ENCODE measurements around the gene ATOH8. TPM values are rescaled to one million over a fixed set of nuclear protein-coding genes. Genes with fewer than 3 reads are reported as not detected.

Gene ATOH8
- total and polyA plus RNA-seq, 10 of the 15 experiments (the other 5 are each of a cell fraction or from before 2014, with no cell fraction given) = 0.03 to 0.60 TPM; not detected in 8

DNA sequence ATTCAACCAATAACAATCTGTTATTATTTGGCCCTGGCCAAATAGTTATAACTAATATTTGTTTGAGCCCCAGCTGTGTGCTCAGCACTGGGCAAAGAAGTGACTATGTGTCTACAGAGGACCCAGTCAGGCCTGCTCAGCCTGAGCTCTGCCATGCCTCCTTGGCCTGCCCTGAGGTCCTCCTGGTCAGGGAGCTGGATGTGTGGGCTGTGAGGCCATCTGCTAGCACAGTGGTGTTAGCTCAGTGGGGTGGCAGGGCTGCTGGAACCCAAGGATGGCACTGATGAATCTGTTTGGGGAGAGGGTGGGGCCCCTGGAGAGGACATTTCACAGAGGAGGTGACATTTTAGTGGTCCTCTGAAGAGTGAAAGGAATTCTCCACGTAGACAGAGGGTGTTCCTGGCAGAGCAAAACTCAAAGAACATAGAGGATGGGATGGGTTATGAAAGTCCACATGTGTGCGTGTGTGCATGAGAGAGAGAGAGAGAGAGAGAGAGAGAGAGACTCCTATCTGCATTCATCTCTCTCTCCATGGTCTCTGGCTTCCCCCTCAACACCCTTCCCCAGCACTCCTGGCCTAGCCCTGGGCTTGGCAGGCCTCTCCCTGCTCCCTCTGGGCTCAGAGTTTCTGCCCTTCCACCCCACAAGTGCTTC, 21.2 kb upstream of the ATOH8 start:
- POLR2A ChIA-PET = interaction anchor here (0.6 kb wide), 1 partner anchor 77 kb away, joined by 4 read pairs; no protein-coding TSS in a partner anchor
- no peak overlapping the region for H3K27ac ChIP-seq (ENCODE audit: control insufficient read depth, insufficient read depth)
- intact Hi-C loops (cut with micrococcal nuclease; ENCODE audit: unreplicated experiment) = no loop called here
- H3K79me2 ChIP-seq (ENCODE audit: control insufficient read depth, insufficient read depth, low read length) = no peaks in the 10 kb centered on the region
- WGBS (ENCODE audit: insufficient coverage, insufficient replicate concordance, low lambda C conversion rate, missing lambda C conversion rate) = 0% methylated on average over 1 of the region's 2 CpGs
- SMC1A ChIA-PET (ENCODE audit: uncharacterized antibody, unreplicated experiment) = interaction anchor here (1.1 to 1.6 kb wide), 5 partner anchors 10 to 348 kb away, joined by 3 to 7 read pairs (median 5); no protein-coding TSS in a partner anchor
- no peak overlapping the region for H3K4me2 ChIP-seq (ENCODE audit: control insufficient read depth, insufficient read depth)
- H3K4me3 ChIP-seq = no peak overlapping the region
- H3K4me1 ChIP-seq (ENCODE audit: control insufficient read depth, insufficient read depth, low read length) = no peaks in the 10 kb centered on the region; the same call in 1 of the 2 replicates
- RAD21 ChIA-PET (ENCODE audit: unreplicated experiment) = interaction anchor here (0.7 to 1.9 kb wide), 7 partner anchors 9 to 88 kb away, joined by 3 to 7 read pairs (median 6); no protein-coding TSS in a partner anchor
- H3K9ac ChIP-seq (ENCODE audit: control insufficient read depth, insufficient read depth, low read length) = no peak overlapping the region
- CTCF ChIA-PET = interaction anchor here (1.1 to 6.8 kb wide), 6 partner anchors 13 to 488 kb away, joined by 3 to 45 read pairs (median 10); no protein-coding TSS in a partner anchor
- H2AFZ ChIP-seq (ENCODE audit: control insufficient read depth, low read depth, low read length) = no peak overlapping the region
- no TSS peak for BruUV-seq (replicated peaks)
- no peaks in the 10 kb centered on the region for H3K36me3 ChIP-seq (ENCODE audit: control insufficient read depth in 2 of 2, insufficient read depth in 2 of 2, low read length in 1 of 2)
- ATAC-seq = no peak
- FAIRE-seq = no peak
- in situ Hi-C loops (cut with MboI) = loop anchor here (10.0 kb wide), 1 partner anchor 342 kb away; no protein-coding TSS in a partner anchor
- H3K9me3 ChIP-seq (replicated peaks; ENCODE audit: control insufficient read depth, insufficient read depth, low read length) = no peaks in the 10 kb centered on the region; the same call in 2 of the 3 replicates
- TF ChIP-seq ZSCAN29 (IDR thresholded peaks at IDR 0.05) (no peak), ZZZ3 (IDR thresholded peaks at IDR 0.05; ENCODE audit: control insufficient read depth, insufficient read length, low read depth) (peak; percentile 60)
- no peaks in the 10 kb centered on the region; a peak in 1 of 4 replicates for H3K27me3 ChIP-seq (replicated peaks in 1 of 2; ENCODE audit: control insufficient read depth in 2 of 2, insufficient read depth in 2 of 2, low read length in 1 of 2)
- DNase-seq (ENCODE audit: low read depth, low spot score) = no peak
- H4K20me1 ChIP-seq (ENCODE audit: control insufficient read depth, insufficient read depth) = no peaks in the 10 kb centered on the region

DNA sequence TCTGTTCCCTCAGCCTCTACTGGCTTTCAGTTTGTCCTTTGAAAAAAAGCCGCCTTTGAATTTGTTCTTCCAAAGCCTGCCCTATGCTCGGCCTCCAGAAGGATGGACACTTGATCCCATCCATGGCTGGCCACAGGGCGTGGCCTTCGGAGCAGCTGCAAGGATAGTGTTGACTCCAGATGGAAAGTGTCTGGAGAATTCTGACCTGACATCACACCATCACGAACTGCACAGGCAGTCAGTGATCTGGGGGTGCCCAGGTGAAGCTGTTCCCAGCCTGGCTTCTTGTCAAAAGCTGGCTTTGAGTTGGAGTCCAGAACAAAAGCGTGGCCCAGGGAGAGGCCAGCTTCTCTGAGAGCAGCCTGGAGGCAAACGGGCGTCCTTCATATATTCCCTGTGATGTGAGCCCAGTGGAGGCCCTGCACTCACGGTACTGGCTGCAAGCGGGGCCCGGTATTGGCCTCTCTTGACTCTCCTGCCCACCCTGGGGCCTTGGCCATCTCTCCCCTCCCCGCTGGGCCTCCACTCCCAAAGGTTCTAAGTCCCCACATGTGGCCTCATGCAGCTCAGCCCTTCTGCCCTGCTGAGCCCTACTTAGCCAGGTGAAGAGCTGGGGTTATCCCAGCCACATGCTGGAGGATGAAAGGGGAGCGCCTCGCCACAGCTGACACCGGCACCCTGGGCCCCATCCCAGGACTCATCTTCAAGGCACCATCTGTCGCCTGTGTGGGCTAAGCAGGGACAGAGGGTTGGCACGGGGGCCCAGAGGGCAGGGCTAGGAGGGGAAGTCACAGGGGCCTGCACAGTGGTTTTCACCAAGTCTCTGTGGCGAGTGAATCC, 20.4 kb upstream of the ATOH8 start:
- in situ Hi-C loops (cut with MboI) = loop anchor here (10.0 kb wide), 1 partner anchor 341 kb away; no protein-coding TSS in a partner anchor
- TF ChIP-seq CBX3 (IDR thresholded peaks at IDR 0.05; ENCODE audit: borderline replicate concordance, low read depth) (no peak), NR2F1 (conservative IDR thresholded peaks at IDR 0.05) (no peak), SREBF2 (IDR thresholded peaks at IDR 0.05; ENCODE audit: low read length) (no peak), CHD2 (IDR thresholded peaks at IDR 0.05; ENCODE audit: borderline replicate concordance, low read depth, low read length) (no peak), STAT1 (conservative IDR thresholded peaks at IDR 0.05) (no peak)
- TF ChIP-seq, protein P1, sequence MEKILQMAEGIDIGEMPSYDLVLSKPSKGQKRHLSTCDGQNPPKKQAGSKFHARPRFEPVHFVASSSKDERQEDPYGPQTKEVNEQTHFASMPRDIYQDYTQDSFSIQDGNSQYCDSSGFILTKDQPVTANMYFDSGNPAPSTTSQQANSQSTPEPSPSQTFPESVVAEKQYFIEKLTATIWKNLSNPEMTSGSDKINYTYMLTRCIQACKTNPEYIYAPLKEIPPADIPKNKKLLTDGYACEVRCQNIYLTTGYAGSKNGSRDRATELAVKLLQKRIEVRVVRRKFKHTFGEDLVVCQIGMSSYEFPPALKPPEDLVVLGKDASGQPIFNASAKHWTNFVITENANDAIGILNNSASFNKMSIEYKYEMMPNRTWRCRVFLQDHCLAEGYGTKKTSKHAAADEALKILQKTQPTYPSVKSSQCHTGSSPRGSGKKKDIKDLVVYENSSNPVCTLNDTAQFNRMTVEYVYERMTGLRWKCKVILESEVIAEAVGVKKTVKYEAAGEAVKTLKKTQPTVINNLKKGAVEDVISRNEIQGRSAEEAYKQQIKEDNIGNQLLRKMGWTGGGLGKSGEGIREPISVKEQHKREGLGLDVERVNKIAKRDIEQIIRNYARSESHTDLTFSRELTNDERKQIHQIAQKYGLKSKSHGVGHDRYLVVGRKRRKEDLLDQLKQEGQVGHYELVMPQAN (conservative IDR thresholded peaks at IDR 0.05) = no peak
- TF ChIP-seq, protein P2, sequence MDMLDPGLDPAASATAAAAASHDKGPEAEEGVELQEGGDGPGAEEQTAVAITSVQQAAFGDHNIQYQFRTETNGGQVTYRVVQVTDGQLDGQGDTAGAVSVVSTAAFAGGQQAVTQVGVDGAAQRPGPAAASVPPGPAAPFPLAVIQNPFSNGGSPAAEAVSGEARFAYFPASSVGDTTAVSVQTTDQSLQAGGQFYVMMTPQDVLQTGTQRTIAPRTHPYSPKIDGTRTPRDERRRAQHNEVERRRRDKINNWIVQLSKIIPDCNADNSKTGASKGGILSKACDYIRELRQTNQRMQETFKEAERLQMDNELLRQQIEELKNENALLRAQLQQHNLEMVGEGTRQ (IDR thresholded peaks at IDR 0.05; ENCODE audit: borderline replicate concordance, low read depth, low read length) = no peak

More for the DNA sequence above, 20.4 kb upstream of the ATOH8 start:
- Histone ChIP-seq H3K36me3 (ENCODE audit: control insufficient read depth in 2 of 2, insufficient read depth in 2 of 2, low read length in 1 of 2) (no peaks in the 10 kb centered on the region), H4K20me1 (ENCODE audit: control insufficient read depth, insufficient read depth) (no peaks in the 10 kb centered on the region), H3K27me3 (replicated peaks in 1 of 2; ENCODE audit: control insufficient read depth in 2 of 2, insufficient read depth in 2 of 2, low read length in 1 of 2) (no peaks in the 10 kb centered on the region; a peak in 1 of 4 replicates), H3K4me1 (ENCODE audit: control insufficient read depth, insufficient read depth, low read length) (no peaks in the 10 kb centered on the region; the same call in 1 of the 2 replicates), H3K27ac (ENCODE audit: control insufficient read depth, insufficient read depth) (no peak overlapping the region), H3K9ac (ENCODE audit: control insufficient read depth, insufficient read depth, low read length) (no peak overlapping the region), H2AFZ (ENCODE audit: control insufficient read depth, low read depth, low read length) (no peak overlapping the region), H3K9me3 (replicated peaks; ENCODE audit: control insufficient read depth, insufficient read depth, low read length) (no peaks in the 10 kb centered on the region; the same call in 2 of the 3 replicates), H3K4me2 (ENCODE audit: control insufficient read depth, insufficient read depth) (no peak overlapping the region), H3K79me2 (ENCODE audit: control insufficient read depth, insufficient read depth, low read length) (no peaks in the 10 kb centered on the region), H3K4me3 (no peak overlapping the region)
- ChIA-PET RAD21 (ENCODE audit: unreplicated experiment) (interaction anchor here (0.7 to 1.9 kb wide), 3 partner anchors 9 to 81 kb away, joined by 3 to 6 read pairs (median 6); no protein-coding TSS in a partner anchor), SMC1A (ENCODE audit: uncharacterized antibody, unreplicated experiment) (interaction anchor here (1.0 to 1.6 kb wide), 4 partner anchors 10 to 97 kb away, joined by 3 to 7 read pairs (median 4); no protein-coding TSS in a partner anchor), POLR2A (interaction anchor here (0.6 kb wide), 3 partner anchors 19 to 76 kb away, joined by 3 to 8 read pairs (median 4); no protein-coding TSS in a partner anchor), CTCF (interaction anchor here (0.7 to 6.8 kb wide), 5 partner anchors 12 to 83 kb away, joined by 3 to 45 read pairs (median 12); no protein-coding TSS in a partner anchor)
- ATAC-seq (no peak), FAIRE-seq (no peak), DNase-seq (ENCODE audit: low read depth, low spot score) (no peak)
- WGBS (ENCODE audit: insufficient coverage, insufficient replicate concordance, low lambda C conversion rate, missing lambda C conversion rate) = 37% methylated on average over 18 of the region's 18 CpGs
- BruUV-seq (replicated peaks) = no TSS peak
- intact Hi-C loops (cut with micrococcal nuclease; ENCODE audit: unreplicated experiment) = no loop called here
